Subcutaneous adipose tissue (tissue), 4 donors: ENCODE data around the gene RGPD6. TPM values are rescaled to one million over a fixed set of nuclear protein-coding genes. Genes with fewer than 3 reads are reported as not detected.
"Not testable (repeated sequence)": the region's sequence is repeated elsewhere in the genome, so short reads cannot be mapped to it uniquely, and the experiment has no call there.

Experiments
- small RNA-seq: library from RNA; depleted of rRNA; stranded (forward); fragments of <200 nt; gene quantifications from one replicate; pipeline ENCODE3, GENCODE V24; 2016
- total RNA-seq, 4 donors: library from RNA; depleted of rRNA; stranded (reverse); fragments of >200 nt; gene quantifications; one replicate each; pipeline ENCODE4 v1.1.0, GENCODE V29; 2016
- TF ChIP-seq, protein P1 (sequence below): fragments of 450-650 bp; IDR thresholded peaks from one replicate; pipeline ENCODE4 v1.5.1; 2016; ENCODE audit warnings: low read depth, mild to moderate bottlenecking, control low read depth, antibody characterized with exemption, moderate library complexity

RGPD6 gene
- 10 to 100 TPM; 55.9 to 92.9 (median 56.8) TPM for total RNA-seq

GRCh38 chr2:110576763-110577416 is at the start of gene RGPD6:
RGPD6 (minus strand) TSS chr2:110577222; CDS start chr2:110577024, 198 bp downstream.
- TF ChIP-seq, protein P1, sequence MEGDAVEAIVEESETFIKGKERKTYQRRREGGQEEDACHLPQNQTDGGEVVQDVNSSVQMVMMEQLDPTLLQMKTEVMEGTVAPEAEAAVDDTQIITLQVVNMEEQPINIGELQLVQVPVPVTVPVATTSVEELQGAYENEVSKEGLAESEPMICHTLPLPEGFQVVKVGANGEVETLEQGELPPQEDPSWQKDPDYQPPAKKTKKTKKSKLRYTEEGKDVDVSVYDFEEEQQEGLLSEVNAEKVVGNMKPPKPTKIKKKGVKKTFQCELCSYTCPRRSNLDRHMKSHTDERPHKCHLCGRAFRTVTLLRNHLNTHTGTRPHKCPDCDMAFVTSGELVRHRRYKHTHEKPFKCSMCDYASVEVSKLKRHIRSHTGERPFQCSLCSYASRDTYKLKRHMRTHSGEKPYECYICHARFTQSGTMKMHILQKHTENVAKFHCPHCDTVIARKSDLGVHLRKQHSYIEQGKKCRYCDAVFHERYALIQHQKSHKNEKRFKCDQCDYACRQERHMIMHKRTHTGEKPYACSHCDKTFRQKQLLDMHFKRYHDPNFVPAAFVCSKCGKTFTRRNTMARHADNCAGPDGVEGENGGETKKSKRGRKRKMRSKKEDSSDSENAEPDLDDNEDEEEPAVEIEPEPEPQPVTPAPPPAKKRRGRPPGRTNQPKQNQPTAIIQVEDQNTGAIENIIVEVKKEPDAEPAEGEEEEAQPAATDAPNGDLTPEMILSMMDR = not testable (repeated sequence)

- TF ChIP-seq, protein P1 = not testable (repeated sequence)
Measured at GRCh38 chr2:110472171-110473058, 104.6 kb downstream of the RGPD6 start, which contains the start of gene LIMS4. LIMS4 (minus strand) TSS chr2:110472816; CDS start chr2:110472778, 38 bp downstream.

Small RNA genes within 50 kb of the gene (small RNA-seq; reads per million reads assigned to genes)
- gene AC108938.1 = not detected

Other genes with a start within 250 kb of the RGPD6 start
- gene LIMS4, start 104.4 kb downstream of the RGPD6 start, total RNA-seq = 1 to 10 TPM in 3 of 4 donors, under 1 TPM in 1; 0.85 to 3.8 (median 2.4) TPM
- gene BUB1, start 100.8 kb upstream of the RGPD6 start, total RNA-seq = 1 to 10 TPM in 2 of 4 donors, under 1 TPM in 1, not detected in 1; 0.16 to 2.4 (median 1.5) TPM
- not detected for gene ACOXL, start 155.4 kb upstream of the RGPD6 start, total RNA-seq